Left ventricle myocardium inferior (tissue), 1 donor: ENCODE results near the gene PRLH. TPM values are rescaled to one million over a fixed set of nuclear protein-coding genes. Genes with fewer than 3 reads are reported as not detected.
A peak's percentile ranks its signal among the peaks of the same experiment; 100 is the strongest.

Experiments used
- DNase-seq: peaks from one replicate; pipeline ENCODE4 v3.0.0-alpha.2; 2020
- H3K27ac ChIP-seq: fragments of 200-600 bp; replicated peaks from 2 replicates; pipeline ENCODE4 v1.8.0; 2021
- H3K27me3 ChIP-seq: fragments of 200-600 bp; 2 replicates; pipeline ENCODE4 v1.8.0; 2021; ENCODE audit warnings: low read depth
- H3K36me3 ChIP-seq: fragments of 200-600 bp; 2 replicates; pipeline ENCODE4 v1.8.0; 2021
- H3K4me1 ChIP-seq: fragments of 200-600 bp; 2 replicates; pipeline ENCODE4 v1.8.0; 2021
- H3K4me3 ChIP-seq: fragments of 200-600 bp; 2 replicates; pipeline ENCODE4 v1.8.0; 2021; ENCODE audit warnings: mild to moderate bottlenecking, moderate library complexity
- H3K9me3 ChIP-seq: fragments of 200-600 bp; replicated peaks from 2 replicates; pipeline ENCODE4 v1.8.0; 2021
- CTCF ChIP-seq: fragments of 200-600 bp; IDR thresholded peaks from 2 replicates; pipeline ENCODE4 v1.8.0; 2021; ENCODE audit warnings: antibody characterized with exemption, mild to moderate bottlenecking, borderline replicate concordance
- intact Hi-C: fragments of 100-400 bp; cut with micrococcal nuclease; formaldehyde crosslinking; loops from one replicate; pipeline ENCODE4 v1.11.0; 2022
- total RNA-seq: library from RNA; stranded (reverse); fragmentation: NEBNext Ultra II Directional; extraction: Animal tissue kit (Norgen Biotek cat#: 25700); gene quantifications from one replicate; pipeline ENCODE4 v1.2.1, GENCODE V29; 2021
- donor health status: DM: no; HTN: yes; CAD: no; lungs with severe emphysema.

The PRLH gene
- total RNA-seq, 1 donor from 2014 or later, result not detected

GRCh38 chr2:237577956-237578870 is 11.8 kb downstream of the PRLH start:
- H3K27ac ChIP-seq, result no peak overlapping the region
- peaks cover 42% of the 10 kb centered on the region for H3K4me1 ChIP-seq
- TF ChIP-seq CTCF, result no peak
- no peaks in the 10 kb centered on the region for H3K9me3 ChIP-seq
- intact Hi-C loops, result no loop called here
- H3K27me3 ChIP-seq, result no peaks in the 10 kb centered on the region
- no peak overlapping the region for H3K4me3 ChIP-seq
- no peaks in the 10 kb centered on the region for H3K36me3 ChIP-seq
- no peak for DNase-seq

- DNase-seq, result no peak
- intact Hi-C loops, result loop anchor here (5.0 kb wide), 1 partner anchor 166 kb away; no protein-coding TSS in a partner anchor
These were observed 15.0 kb downstream of the PRLH start for GRCh38 chr2:237581326-237581725.

GRCh38 chr2:237581751-237582746 is 15.7 kb downstream of the PRLH start:
- no peaks in the 10 kb centered on the region for H3K9me3 ChIP-seq

More at GRCh38 chr2:237581326-237581725, 15.0 kb downstream of the PRLH start:
- H3K4me3 ChIP-seq, result no peak overlapping the region
- H3K9me3 ChIP-seq, result no peaks in the 10 kb centered on the region
- H3K4me1 ChIP-seq, result peaks cover 32% of the 10 kb centered on the region
- H3K27ac ChIP-seq, result peak overlapping the region; percentile 88
- no peaks in the 10 kb centered on the region for H3K27me3 ChIP-seq
- TF ChIP-seq CTCF, result no peak
- no peaks in the 10 kb centered on the region for H3K36me3 ChIP-seq

GRCh38 chr2:237583385-237584295 is 17.3 kb downstream of the PRLH start:
- H3K4me1 ChIP-seq, result peaks cover 36% of the 10 kb centered on the region
- H3K27me3 ChIP-seq, result no peaks in the 10 kb centered on the region
- no peak for DNase-seq
- intact Hi-C loops, result loop anchor here (5.0 kb wide), 1 partner anchor 164 kb away; no protein-coding TSS in a partner anchor
- H3K9me3 ChIP-seq, result no peaks in the 10 kb centered on the region
- no peaks in the 10 kb centered on the region for H3K36me3 ChIP-seq
- H3K27ac ChIP-seq, result no peak overlapping the region
- no peak overlapping the region for H3K4me3 ChIP-seq
- TF ChIP-seq CTCF, result no peak

More at GRCh38 chr2:237581751-237582746, 15.7 kb downstream of the PRLH start:
- Histone ChIP-seq H3K4me1 (peaks cover 34% of the 10 kb centered on the region), H3K36me3 (no peaks in the 10 kb centered on the region), H3K4me3 (peak overlapping the region; percentile 46), H3K27me3 (no peaks in the 10 kb centered on the region), H3K27ac (peak overlapping the region; percentile 88)
- peak; percentile 81 for DNase-seq
- intact Hi-C loops, result loop anchor here (5.0 kb wide), 1 partner anchor 165 kb away; no protein-coding TSS in a partner anchor
- TF ChIP-seq CTCF, result peak; percentile 68
